Activated T-cell treated with anti-CD3 and anti-CD28 coated beads, Interleukin-2, amount 50 U/mL, for 48 hours (primary cell): ENCODE measurements around the gene G0S2.

Experiments used
- DNase-seq, 2 experiments: peaks; one replicate each; pipeline ENCODE4 v3.0.0-alpha.2; 2020

Gene G0S2, protein sequence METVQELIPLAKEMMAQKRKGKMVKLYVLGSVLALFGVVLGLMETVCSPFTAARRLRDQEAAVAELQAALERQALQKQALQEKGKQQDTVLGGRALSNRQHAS

GRCh38 chr1:209674957-209675564, at the start of gene G0S2:
TSS of gene G0S2 (plus strand) at chr1:209675412. CDS start at chr1:209675685, 273 bp downstream.
- DNase-seq: peak; percentile 51 to 62

- DNase-seq: no peak
These were observed 49.4 kb upstream of the G0S2 start for GRCh38 chr1:209625791-209626285.

- no peak for DNase-seq
These were observed 48.7 kb upstream of the G0S2 start for GRCh38 chr1:209626346-209627026.

DNA sequence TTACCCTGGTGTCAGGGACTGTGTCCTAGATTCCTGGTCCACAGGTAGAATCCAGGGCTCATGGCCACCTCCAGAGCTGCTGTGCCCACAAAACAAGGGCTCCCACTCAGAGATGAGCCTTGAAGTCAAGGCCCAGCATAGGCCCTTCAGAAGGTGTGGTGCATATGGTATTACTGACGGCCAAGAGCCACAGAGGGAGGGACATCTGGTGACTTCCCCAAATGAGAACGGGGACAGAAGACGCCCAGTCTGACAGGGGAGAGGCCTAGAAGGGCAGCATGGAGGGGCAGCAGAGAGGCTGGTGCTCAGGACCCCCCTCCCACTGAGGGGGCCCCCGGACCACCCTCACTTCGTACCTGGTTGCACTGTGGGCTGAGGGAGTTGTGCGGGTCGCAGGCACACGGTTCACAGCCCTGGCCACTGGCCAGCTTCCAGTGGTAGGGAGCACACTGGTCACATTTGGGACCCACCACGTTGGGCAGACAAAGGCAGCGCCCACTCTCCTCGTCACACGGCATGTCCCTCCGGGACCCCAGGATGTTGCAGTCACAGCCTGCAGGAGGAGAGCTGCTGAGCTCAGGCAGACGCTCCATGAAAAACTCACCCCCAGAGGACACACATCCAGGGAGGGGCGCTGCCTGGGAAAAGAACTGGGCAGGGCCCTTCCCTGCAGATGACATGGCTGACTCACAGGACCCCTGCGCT, 48.0 kb upstream of the G0S2 start:
- no peak for DNase-seq

- DNase-seq: peak; percentile 91 to 95
These were observed 47.4 kb upstream of the G0S2 start for GRCh38 chr1:209627732-209628196.

- no peak for DNase-seq
These were observed 46.5 kb upstream of the G0S2 start for GRCh38 chr1:209628618-209629299.

- no peak for DNase-seq
These were observed 45.4 kb upstream of the G0S2 start for GRCh38 chr1:209629621-209630382.

GRCh38 chr1:209630383-209631225, 44.6 kb upstream of the G0S2 start:
- DNase-seq: no peak

DNA sequence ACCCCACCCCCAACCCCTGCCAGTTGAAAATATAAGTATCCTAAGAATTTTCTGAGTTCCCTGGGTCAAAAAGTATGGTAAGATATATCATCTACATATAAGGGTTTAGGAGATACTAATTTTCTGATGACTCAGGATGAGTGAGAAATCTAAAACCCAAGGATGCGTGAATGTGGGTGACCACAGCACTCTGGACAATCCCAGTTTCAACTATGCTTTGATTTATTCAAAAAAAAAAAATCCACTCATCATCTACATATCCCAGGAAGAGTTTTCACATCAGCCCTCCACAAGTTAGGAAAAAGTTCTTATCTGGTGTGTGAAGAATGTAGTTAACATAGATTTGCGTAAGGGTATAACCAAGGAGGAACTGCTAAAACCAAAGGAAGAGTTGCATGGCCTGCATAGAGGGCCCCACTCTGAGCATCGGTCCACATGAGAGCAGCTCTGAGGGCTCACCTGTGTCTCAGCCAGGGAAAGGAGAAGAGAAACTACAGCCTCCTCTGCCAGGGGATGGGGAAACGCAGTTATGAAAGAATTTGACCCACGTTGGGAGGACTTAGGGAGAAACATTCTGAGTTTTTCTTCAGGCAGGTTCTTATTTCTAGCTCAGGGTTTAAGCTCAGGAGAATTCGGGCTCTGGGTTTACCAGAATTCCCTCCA, 41.7 kb upstream of the G0S2 start:
- DNase-seq: no peak

DNA sequence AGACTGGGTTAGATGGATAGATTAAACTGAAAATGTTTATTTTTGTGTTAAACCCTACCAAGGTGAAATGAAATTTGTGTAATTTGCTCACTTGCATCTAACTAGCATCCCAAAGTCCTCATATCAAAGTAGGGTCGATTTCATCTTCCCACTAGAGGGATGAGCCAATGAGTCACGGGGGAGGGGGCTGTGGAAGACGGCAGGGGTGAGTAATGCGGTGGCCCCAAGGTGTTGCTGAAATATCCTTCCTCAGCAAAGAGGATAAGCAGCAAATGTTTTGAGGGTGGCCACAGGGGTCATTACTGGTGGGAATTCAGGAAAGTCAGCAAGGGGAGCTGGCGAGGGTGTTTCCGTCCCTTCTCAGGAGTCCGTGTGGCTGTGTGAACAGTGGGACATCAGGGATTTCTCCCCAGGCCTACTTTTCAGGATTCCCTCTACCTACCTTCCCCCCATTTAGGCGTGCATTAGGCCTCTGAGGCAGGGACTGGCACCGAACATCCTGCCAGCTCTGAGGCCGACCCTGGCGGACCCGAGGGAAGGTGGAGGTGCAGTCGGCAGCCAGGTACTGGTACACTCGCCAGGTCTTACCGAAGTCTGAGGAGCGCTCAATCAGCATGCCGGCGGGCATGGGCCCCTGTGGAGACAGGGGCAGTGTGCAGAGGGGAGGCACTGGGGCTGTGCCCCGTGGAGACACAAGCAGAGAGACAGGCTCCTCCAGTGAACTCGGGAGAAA, 41.0 kb upstream of the G0S2 start:
- no peak for DNase-seq

- no peak for DNase-seq
These were observed 39.4 kb upstream of the G0S2 start for GRCh38 chr1:209635850-209636249.

DNA sequence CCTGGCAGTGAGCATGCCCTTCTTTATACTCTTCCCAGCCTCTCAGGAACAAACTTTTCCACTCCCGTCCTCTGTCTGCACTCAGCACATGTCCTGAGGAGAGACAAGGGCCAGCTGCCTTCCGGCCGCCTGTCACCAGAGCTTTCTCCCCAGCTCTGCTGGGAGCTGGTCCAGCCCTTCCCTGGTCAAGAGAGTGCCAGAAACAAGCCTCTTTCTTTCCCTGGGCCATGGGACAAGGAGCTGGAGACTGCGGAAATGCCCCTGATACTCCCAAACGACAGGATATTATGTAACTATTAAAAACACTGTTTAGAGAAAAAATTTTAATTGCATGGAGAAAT, 33.4 kb upstream of the G0S2 start:
- DNase-seq: no peak

GRCh38 chr1:209642816-209643215, 32.4 kb upstream of the G0S2 start:
- no peak for DNase-seq

GRCh38 chr1:209643285-209644020, 31.8 kb upstream of the G0S2 start:
- no peak for DNase-seq

DNA sequence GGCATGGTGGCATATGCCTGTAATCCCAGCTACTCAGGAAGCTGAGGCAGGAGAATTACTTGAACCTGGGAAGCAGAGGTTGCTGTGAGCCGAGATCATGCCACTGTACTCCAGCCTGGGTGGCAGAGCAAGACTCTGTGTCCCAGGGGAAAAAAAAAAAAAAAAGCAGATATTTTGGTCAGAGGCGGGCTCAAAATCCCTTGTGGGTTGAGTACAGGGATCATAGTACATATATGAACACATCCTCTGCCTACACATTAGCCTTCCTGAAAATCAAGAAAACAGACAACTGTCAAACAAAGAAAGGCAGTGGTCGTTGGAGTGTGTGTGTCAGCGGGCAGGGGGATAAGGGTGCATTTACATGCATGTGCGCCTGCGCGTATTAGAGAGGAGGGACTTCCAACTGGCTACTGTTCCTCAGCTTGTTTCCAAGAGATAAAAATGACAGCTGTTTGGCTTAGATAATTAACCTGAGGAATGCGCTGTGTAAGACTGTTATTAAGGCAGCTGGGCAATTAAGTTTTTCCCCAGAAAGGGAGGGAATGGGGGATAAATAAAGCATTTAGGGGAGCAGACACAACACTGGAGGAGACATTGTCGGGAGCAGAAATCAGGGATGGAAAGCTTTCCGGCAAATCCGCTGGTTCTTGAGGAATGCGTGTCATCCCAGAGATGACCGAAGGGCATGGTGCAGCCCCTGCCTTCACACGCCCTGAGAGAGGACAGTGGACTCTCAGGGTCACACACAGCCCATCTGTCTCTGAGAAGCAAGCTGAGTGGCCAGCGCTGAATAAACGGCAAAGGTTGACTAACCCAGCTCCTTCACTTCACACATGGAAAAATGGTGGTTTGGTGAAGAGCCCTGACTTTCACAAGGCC, 29.4 kb upstream of the G0S2 start:
- DNase-seq: no peak

DNA sequence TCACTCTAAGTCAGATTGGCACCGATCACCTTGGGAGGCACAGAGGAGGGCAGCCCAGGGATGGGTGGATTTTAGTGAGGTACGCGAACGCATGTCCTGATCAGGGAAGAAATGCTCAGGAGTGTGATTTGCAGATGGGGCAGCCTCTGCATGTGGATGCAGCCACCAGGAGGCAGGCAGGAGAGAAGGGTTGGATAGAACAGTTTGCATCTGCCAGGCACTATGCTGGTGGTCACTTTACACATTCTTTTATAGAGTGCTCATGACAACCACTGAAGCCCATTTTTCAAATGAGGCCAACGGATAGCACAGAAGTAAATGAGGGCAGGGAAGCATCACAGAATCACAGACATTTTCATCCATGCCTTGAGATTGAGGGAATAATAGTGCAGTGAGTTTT, 28.7 kb upstream of the G0S2 start:
- no peak for DNase-seq

DNA sequence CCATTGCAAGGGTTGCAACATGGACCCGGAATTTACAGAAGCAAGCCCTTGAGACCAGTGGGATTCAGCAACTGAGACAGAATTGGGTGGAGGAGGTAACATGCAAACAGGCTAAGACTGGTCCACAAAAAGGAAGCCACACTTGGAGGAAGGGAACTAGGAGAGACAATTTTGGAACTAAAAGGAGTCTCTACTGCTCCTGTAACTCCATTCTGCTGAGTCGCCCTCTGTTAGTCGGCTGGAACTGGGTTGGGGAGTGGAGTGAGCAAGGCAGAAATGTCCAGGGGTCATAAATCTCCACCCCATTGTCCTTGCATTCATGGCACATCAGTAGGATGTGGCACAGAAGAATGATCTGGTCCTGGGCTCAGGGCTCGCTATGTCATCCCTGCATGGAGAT, 28.1 kb upstream of the G0S2 start:
- no peak for DNase-seq

- DNase-seq: no peak
These were observed 26.9 kb upstream of the G0S2 start for GRCh38 chr1:209648346-209648745.
